Erythroblast (primary cell): Measurements from ENCODE around the gene TOX2.

ENCODE experiments used
- GATA1 ChIP-seq: IDR thresholded peaks from 2 replicates; pipeline ENCODE4 v1.6.1; 2011; ENCODE audit warnings: low read depth, mild to moderate bottlenecking, control low read depth, low read length, moderate library complexity
- POLR2A ChIP-seq: IDR thresholded peaks from 2 replicates; pipeline ENCODE4 v1.6.1; 2011; ENCODE audit warnings: mild to moderate bottlenecking, low read length

GRCh38 chr20:44024820-44025580 lies 110.3 kb downstream of the TOX2 start:
- TF ChIP-seq POLR2A (no peak), GATA1 (no peak)
